B cell (primary cell): Measurements from ENCODE around the gene METTL3. TPM values are rescaled to one million over a fixed set of nuclear protein-coding genes. Genes with fewer than 3 reads are reported as not detected.

Source experiments
- ATAC-seq: fragments of 200-7000 bp; cut with Tn5 transposase; one replicate; pipeline ENCODE4 v1.10.0; 2021; ENCODE audit warnings: low read depth, mild to moderate bottlenecking, moderate number of reproducible peaks, moderate library complexity
- CTCF ChIA-PET: fragments of 350-600 bp; sonication (Branson Sonifier 250); formaldehyde crosslinking; loops from one replicate; lab custom pipeline; 2021; ENCODE audit warnings: antibody characterized with exemption, inconsistent platforms; lab: Charles Lee
- POLR2A ChIA-PET: fragments of 350-600 bp; sonication (Branson Sonifier 250); formaldehyde crosslinking; loops from one replicate; lab custom pipeline; 2021; ENCODE audit warnings: antibody characterized with exemption; lab: Charles Lee
- DNase-seq: peaks from one replicate; pipeline ENCODE4 v3.0.0; 2013
- H2AFZ ChIP-seq: 2 replicates; pipeline ENCODE4 v1.6.1; 2012; ENCODE audit warnings: mild to moderate bottlenecking, low read depth, low read length; ENCODE audit not compliant: insufficient read depth, poor library complexity, severe bottlenecking
- H3K27ac ChIP-seq, 2 donors: 1 replicate in 1 of 2; 2 replicates in 1 of 2; pipeline ENCODE4 v1.5.1; 2012 to 2013; ENCODE audit warnings: low read length in 2 of 2, mild to moderate bottlenecking in 2 of 2, moderate library complexity in 1 of 2
- H3K27me3 ChIP-seq, 4 experiments: fragments of 200-600 bp in 1 of 4; sonication (generic) in 1 of 4; replicated peaks in 1 of 4; 1 replicate in 2 of 4; 2 replicates in 2 of 4; pipeline versions ENCODE4 v1.6.1 to v1.7.0; 2013 to 2016; ENCODE audit warnings: low read length in 3 of 4, mild to moderate bottlenecking in 2 of 4, mixed read lengths in 1 of 4, moderate library complexity in 1 of 4; ENCODE audit not compliant: insufficient read depth in 4 of 4, control insufficient read depth in 3 of 4; ENCODE audit errors: control extremely low read depth in 1 of 4
- H3K36me3 ChIP-seq, 2 experiments: replicated peaks in 1 of 2; 1 replicate in 1 of 2; 2 replicates in 1 of 2; pipeline versions ENCODE4 v1.6.1 to v1.7.1; 2013; ENCODE audit warnings: low read length in 1 of 2; ENCODE audit not compliant: insufficient read depth in 2 of 2, control insufficient read depth in 1 of 2; ENCODE audit errors: control extremely low read depth in 1 of 2, extremely low read depth in 1 of 2
- H3K4me1 ChIP-seq, 2 donors: fragments of 200-600 bp in 1 of 2; sonication (generic) in 1 of 2; 1 replicate in 1 of 2; 2 replicates in 1 of 2; pipeline versions ENCODE4 v1.5.1 to v1.6.1; 2013 to 2017; ENCODE audit warnings: low read length in 2 of 2; ENCODE audit not compliant: control insufficient read depth in 2 of 2, insufficient read depth in 2 of 2
- H3K4me2 ChIP-seq: replicated peaks from 2 replicates; pipeline ENCODE3; 2012; ENCODE audit warnings: mild to moderate bottlenecking, low read depth, low read length; ENCODE audit not compliant: poor library complexity, severe bottlenecking
- H3K4me3 ChIP-seq, 5 experiments: fragments of 200-600 bp in 1 of 5; sonication (generic) in 1 of 5; 1 replicate in 3 of 5; 2 replicates in 2 of 5; pipeline versions ENCODE4 v1.5.1 to v1.7.0; 2011 to 2016; ENCODE audit warnings: low read length in 4 of 5, mild to moderate bottlenecking in 4 of 5, low read depth in 2 of 5, control low read depth in 1 of 5, moderate library complexity in 1 of 5; ENCODE audit not compliant: insufficient read depth in 1 of 5; ENCODE audit errors: control extremely low read depth in 1 of 5, extremely low read depth in 1 of 5
- H3K79me2 ChIP-seq: fragments of 200-600 bp; sonication (generic); one replicate; pipeline ENCODE4 v1.6.0; 2016; ENCODE audit warnings: low read length; ENCODE audit not compliant: control insufficient read depth, insufficient read depth
- H3K9ac ChIP-seq: fragments of 200-600 bp; sonication (generic); 2 replicates; pipeline ENCODE4 v1.6.1; 2017; ENCODE audit warnings: mild to moderate bottlenecking, low read length, moderate library complexity
- H3K9me3 ChIP-seq, 3 donors: one replicate each; pipeline versions ENCODE4 v1.6.1 to v1.7.1; 2013; ENCODE audit warnings: low read length in 2 of 3; ENCODE audit not compliant: control insufficient read depth in 2 of 3, insufficient read depth in 1 of 3; ENCODE audit errors: control extremely low read depth in 1 of 3
- H4K20me1 ChIP-seq: 2 replicates; pipeline ENCODE4 v1.6.0; 2012; ENCODE audit warnings: mild to moderate bottlenecking, low read length; ENCODE audit not compliant: insufficient read depth, control insufficient read depth, poor library complexity, severe bottlenecking
- H3K27ac Mint-ChIP-seq: one replicate; pipeline ENCODE4 v1.8.0; 2021; ENCODE audit warnings: mixed read lengths
- H3K27me3 Mint-ChIP-seq: one replicate; pipeline ENCODE4 v1.8.0; 2021; ENCODE audit warnings: mixed read lengths
- H3K4me1 Mint-ChIP-seq: one replicate; pipeline ENCODE4 v1.8.0; 2021; ENCODE audit warnings: mixed read lengths
- H3K4me3 Mint-ChIP-seq: one replicate; pipeline ENCODE4 v1.8.0; 2021; ENCODE audit warnings: mixed read lengths
- H3K9me3 Mint-ChIP-seq: one replicate; pipeline ENCODE4 v1.8.0; 2022; ENCODE audit warnings: mixed read lengths; ENCODE audit not compliant: insufficient read depth
- EZH2 ChIP-seq: IDR thresholded peaks from 2 replicates; pipeline ENCODE4 v1.6.1; 2012; ENCODE audit warnings: borderline replicate concordance, low read depth, mild to moderate bottlenecking, moderate library complexity, low read length; ENCODE audit not compliant: insufficient read depth, poor library complexity, severe bottlenecking
- WGBS: methylation state at CpG from one replicate; pipeline ENCODE4 v1.1.5; 2013; ENCODE audit warnings: missing lambda C conversion rate; ENCODE audit not compliant: insufficient coverage; 5-methylcytosine and 5-hydroxymethylcytosine counted together
- intact Hi-C: fragments of 100-400 bp; cut with micrococcal nuclease; formaldehyde crosslinking; loops from one replicate; pipeline ENCODE4 v1.10.0; 2022
- polyA plus RNA-seq: library from polyadenylated mRNA; depleted of rRNA; stranded (reverse); fragments of >200 nt; gene quantifications from 2 replicates; pipeline ENCODE4 v1.2.3, GENCODE V29; 2012
- total RNA-seq, 2 donors: library from RNA; stranded (reverse); fragments of 120-200 nt in 1 of 2; gene quantifications; 1 replicate in 1 of 2; 2 replicates in 1 of 2; pipeline versions ENCODE4 v1.2.3 to v1.2.4, GENCODE V29; 2013 to 2022
- TF ChIP-seq, protein P1 (sequence below): fragments of 200-600 bp; IDR thresholded peaks from one replicate; pipeline ENCODE4 v1.8.0; 2022; ENCODE audit warnings: antibody characterized with exemption, mild to moderate bottlenecking

METTL3 gene
- total and polyA plus RNA-seq, 2 donors (not counting 1 experiment from before 2014, with no cell fraction given) = 118 to 161 TPM

DNA sequence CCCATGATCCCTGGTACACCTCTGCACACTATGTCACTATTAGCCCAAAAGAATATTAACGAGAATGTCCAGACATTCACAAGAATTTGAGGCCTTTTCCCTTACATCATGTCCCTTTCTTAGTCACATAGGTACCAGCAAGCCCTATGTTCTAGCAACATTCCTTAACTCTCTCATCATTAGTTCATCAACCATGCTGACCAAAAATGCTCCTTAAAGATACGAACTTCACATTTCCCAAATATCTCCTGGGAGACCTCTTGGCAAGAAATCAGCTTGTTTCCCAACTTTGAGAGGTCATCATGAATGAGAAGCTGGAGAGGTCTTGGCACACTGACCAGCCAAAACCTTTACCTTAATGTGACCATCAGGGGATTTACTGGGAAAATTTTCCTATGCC lies 10.4 kb upstream of the METTL3 start:
- Mint-ChIP-seq H3K4me3 (no peak overlapping the region), H3K4me1 (peaks cover 3% of the 10 kb centered on the region), H3K9me3 (no peaks in the 10 kb centered on the region), H3K27ac (no peak overlapping the region), H3K27me3 (peaks cover 32% of the 10 kb centered on the region)
- no peak overlapping the region for H2AFZ ChIP-seq
- DNase-seq (no peak), ATAC-seq (no peak)
- no peaks in the 10 kb centered on the region for H3K36me3 ChIP-seq
- TF ChIP-seq, protein P1, sequence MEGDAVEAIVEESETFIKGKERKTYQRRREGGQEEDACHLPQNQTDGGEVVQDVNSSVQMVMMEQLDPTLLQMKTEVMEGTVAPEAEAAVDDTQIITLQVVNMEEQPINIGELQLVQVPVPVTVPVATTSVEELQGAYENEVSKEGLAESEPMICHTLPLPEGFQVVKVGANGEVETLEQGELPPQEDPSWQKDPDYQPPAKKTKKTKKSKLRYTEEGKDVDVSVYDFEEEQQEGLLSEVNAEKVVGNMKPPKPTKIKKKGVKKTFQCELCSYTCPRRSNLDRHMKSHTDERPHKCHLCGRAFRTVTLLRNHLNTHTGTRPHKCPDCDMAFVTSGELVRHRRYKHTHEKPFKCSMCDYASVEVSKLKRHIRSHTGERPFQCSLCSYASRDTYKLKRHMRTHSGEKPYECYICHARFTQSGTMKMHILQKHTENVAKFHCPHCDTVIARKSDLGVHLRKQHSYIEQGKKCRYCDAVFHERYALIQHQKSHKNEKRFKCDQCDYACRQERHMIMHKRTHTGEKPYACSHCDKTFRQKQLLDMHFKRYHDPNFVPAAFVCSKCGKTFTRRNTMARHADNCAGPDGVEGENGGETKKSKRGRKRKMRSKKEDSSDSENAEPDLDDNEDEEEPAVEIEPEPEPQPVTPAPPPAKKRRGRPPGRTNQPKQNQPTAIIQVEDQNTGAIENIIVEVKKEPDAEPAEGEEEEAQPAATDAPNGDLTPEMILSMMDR = no peak
- TF ChIP-seq EZH2 = no peak
- peaks cover 0 to 4% (median 2%) of the 10 kb centered on the region in 4 experiments for H3K27me3 ChIP-seq
- H3K79me2 ChIP-seq = no peaks in the 10 kb centered on the region
- H4K20me1 ChIP-seq = no peaks in the 10 kb centered on the region
- H3K4me3 ChIP-seq = no peak overlapping the region
- 100% methylated on average over 1 of the region's 2 CpGs for WGBS
- H3K4me1 ChIP-seq = peaks cover under 1 to 3% of the 10 kb centered on the region in 2 donors
- ChIA-PET POLR2A (no interaction called here), CTCF (no interaction called here)
- no peak overlapping the region for H3K9ac ChIP-seq
- no peaks in the 10 kb centered on the region for H3K9me3 ChIP-seq
- H3K27ac ChIP-seq = no peak overlapping the region
- H3K4me2 ChIP-seq = no peak overlapping the region
- intact Hi-C loops = no loop called here

DNA sequence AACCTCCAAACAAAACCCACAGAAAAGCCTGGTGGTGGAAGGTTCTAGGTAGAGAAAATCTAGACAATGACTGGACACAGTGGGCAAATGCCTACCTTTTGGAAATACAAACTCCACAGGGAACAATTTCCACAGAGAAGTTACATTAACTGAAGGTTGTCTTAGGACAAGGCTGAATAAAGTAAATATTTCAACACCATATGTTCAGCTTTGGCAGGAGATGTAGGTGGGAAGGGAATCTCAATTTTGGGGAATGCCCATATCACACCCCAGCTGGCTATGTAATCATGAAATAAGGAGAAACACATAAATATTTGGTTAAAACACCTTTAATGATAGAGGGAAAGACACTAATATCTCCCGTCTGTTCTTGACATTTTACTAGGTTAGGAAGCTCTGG lies 9.6 kb upstream of the METTL3 start:
- Mint-ChIP-seq H3K27me3 (peaks cover 37% of the 10 kb centered on the region), H3K4me3 (no peak overlapping the region), H3K27ac (no peak overlapping the region), H3K9me3 (no peaks in the 10 kb centered on the region), H3K4me1 (peaks cover 3% of the 10 kb centered on the region)
- no peaks in the 10 kb centered on the region for H4K20me1 ChIP-seq
- H3K27me3 ChIP-seq = peaks cover 0 to 4% (median 2%) of the 10 kb centered on the region in 4 experiments
- POLR2A ChIA-PET = no interaction called here
- no peaks in the 10 kb centered on the region for H3K9me3 ChIP-seq
- intact Hi-C loops = no loop called here
- no peaks in the 10 kb centered on the region for H3K36me3 ChIP-seq
- no peaks in the 10 kb centered on the region for H3K79me2 ChIP-seq
- H3K4me3 ChIP-seq = no peak overlapping the region
- no peak overlapping the region for H3K9ac ChIP-seq
- no peak for TF ChIP-seq EZH2
- TF ChIP-seq, protein P1 = no peak
- no peak overlapping the region for H3K4me2 ChIP-seq
- ATAC-seq (no peak), DNase-seq (no peak)
- H3K4me1 ChIP-seq = no peaks in the 10 kb centered on the region
- no CpG with 5 or more reads among the region's 1 CpG for WGBS
- no peak overlapping the region for H3K27ac ChIP-seq
- CTCF ChIA-PET = no interaction called here
- H2AFZ ChIP-seq = no peak overlapping the region
